Mesenteric fat pad (tissue), 1 donor: ENCODE results near the gene TTC38. TPM values are rescaled to one million over a fixed set of nuclear protein-coding genes. Genes with fewer than 3 reads are reported as not detected.
A peak's percentile ranks its signal among the peaks of the same experiment; 100 is the strongest.
"Not testable (repeated sequence)": the region's sequence is repeated elsewhere in the genome, so short reads cannot be mapped to it uniquely, and the experiment has no call there.

ENCODE experiments used
- DNase-seq: peaks from one replicate; pipeline ENCODE4 v3.0.0-alpha.2; 2020; ENCODE audit warnings: low spot score
- total RNA-seq: library from RNA; stranded (reverse); fragmentation: NEBNext Ultra II Directional; extraction: Animal tissue kit (Norgen Biotek cat#: 25700); gene quantifications from one replicate; pipeline ENCODE4 v1.2.1, GENCODE V29; 2021
- donor health status: DM: yes; HTN: yes; CAD: no.

TTC38 gene
- total RNA-seq, 1 donor from 2014 or later: 39.4 TPM

DNA sequence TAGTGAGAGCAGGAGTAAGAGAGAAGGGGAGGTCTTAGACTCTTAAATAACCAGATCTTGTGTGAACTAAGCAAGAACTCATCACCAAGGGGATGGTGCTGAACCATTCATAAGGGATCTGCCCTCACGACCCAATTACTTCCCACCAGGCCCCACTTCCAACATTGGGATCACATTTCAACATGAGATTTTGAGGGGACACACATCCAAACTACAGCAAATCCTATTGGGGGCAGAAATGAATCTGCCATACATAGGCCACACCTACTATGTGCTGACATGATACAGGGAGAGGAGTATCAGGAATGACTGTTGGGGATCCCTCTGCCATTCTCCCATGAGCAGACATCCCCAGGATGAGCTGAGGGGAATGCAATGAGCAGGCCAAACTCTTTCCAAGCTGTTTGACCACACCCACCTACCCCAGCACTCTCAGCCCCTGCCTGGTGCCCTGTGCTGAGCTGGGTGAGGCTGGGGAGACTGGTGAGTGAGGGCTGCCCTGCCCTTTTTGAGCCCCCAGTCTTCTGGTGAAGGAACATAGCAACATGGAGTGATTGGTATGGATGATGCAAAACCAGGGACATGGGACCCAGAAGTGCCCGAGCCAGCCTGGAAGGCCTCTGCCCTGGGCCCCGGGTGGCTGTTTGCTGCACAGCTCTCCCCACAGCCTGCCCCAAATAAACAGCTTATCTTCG is 27.6 kb downstream of the TTC38 start:
- no peak for DNase-seq

DNA sequence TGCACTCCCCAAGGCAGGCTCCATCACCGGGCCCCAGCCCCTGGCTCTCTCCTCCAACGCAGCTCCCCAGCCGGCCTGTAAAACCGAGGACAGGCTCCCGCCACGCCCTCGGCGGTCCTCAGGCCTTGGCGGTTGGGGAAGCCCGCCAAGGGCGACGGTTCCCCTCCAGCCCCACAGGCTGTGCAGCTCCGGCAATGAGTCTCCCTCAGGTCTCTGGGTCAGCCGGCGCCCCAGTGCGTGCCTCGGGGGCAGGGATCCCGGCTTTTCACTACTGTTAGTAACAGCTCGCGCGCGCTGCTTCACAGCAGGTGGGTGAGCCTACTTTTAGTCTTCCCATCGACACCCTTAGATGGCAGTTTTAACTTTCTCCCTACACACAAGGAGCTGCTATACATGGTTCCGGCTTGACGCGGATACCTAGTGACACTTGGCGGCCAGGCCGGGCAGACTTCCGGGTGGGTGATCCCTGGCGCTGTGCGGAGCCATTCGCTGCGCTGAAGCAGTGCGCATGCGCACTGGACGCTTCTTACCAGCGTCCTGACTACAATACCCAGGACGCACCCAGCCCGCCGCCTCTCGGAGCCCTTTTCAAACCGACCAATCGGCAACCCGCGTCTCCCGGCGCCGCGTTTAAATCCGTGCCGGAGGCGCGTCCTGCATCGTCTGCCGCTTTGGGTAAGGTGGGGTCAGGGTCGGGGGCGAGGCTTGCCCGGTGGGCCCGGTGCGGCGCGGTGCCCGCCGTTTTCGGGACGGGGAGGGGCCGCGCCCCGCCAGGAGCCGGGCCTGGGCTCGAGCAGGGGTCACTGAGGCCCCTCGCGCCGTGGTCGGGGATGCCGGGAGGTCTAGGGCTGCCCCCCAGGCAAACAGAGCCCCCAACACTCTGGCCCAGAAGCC is 28.7 kb downstream of the TTC38 start, which contains the start of gene GTSE1:
Gene GTSE1 (plus strand): TSS at position 614 of the 894 bp plus-strand sequence. CDS start 531 bp downstream, outside the sequence.
- DNase-seq: peak; percentile 99

DNA sequence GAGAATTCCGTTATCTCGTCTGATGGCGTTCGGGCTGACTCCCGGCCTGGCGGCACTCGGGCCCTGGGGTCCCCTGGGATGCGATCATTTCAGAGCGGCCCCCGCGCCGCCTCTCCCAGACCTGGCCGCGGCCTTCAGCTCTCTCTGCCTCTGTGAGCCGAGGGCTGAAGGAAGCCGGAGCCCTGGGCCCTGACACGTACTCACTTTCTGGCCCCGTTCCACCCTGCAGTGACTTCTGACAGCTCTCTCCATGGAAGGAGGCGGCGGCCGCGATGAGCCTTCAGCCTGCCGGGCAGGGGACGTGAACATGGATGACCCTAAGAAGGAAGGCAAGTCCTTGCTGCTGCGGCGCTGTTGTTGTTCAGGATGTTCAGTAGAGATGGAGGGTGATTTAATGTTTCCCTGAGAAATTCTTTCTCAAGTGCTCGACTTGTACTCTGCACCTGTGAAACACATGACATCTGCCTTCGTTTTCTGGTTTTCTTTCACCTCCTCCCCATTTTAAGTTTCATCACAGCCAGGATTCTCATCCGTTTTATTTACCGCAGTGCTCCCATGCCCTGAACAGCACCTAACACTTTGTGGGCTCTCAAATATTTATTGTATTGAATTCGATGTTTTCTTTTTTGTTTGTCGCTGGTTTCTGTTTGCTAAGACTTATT is 29.5 kb downstream of the TTC38 start:
- no peak for DNase-seq

GRCh38 chr22:46299101-46299500 is 31.3 kb downstream of the TTC38 start:
- DNase-seq: no peak

- DNase-seq: no peak
Observed at GRCh38 chr22:46300491-46300890, 32.7 kb downstream of the TTC38 start.

DNA sequence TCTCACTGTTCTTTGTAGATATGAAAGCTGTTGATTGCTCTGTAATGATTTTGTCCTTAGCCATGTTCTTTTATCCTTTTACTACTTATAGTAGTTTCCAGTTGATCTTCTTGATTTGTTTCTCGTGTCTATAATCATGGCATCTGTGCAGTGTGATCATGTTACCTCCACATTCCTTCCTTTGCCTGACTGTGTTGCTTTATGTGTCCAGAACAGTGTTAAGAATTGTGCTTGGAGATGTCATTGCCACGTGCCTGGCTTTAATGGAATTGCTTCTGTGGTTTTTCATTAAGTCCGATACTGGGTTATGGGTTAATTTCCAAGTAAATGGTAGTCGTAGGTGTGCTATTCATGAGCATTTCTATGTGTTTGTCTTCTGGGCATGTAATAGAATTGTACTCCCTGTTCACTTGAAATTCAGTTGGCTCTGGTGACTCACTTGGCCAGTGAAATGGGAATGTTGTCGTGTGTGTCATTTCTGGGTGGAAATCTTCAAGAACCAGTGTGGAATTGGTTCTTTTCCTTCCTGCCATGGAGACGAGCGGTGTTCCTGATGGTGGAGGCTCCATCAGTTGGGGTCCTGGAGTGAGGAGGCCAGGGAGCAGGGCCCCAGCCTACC is 35.6 kb downstream of the TTC38 start:
- no peak for DNase-seq

DNA sequence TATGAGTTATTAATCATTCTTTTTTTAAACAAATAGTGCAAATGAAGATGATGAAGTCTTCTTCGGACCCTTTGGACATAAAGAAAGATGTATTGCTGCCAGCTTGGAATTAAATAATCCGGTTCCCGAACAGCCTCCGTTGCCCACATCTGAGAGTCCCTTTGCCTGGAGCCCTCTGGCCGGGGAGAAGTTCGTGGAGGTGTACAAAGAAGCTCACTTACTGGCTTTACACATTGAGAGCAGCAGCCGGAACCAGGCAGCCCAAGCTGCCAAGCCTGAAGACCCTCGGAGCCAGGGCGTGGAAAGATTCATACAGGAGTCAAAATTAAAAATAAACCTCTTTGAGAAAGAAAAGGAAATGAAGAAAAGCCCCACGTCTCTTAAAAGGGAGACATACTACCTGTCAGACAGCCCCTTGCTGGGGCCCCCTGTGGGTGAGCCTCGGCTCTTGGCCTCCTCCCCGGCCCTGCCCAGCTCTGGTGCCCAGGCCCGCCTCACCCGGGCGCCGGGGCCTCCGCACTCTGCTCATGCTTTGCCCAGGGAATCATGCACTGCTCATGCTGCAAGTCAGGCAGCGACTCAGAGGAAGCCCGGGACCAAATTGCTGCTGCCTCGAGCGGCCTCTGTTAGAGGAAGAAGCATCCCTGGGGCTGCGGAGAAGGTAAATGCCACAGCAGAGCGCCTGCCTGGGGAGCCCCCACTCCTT is 40.6 kb downstream of the TTC38 start:
- DNase-seq: no peak

GRCh38 chr22:46309526-46310085 is 41.8 kb downstream of the TTC38 start:
- no peak for DNase-seq

GRCh38 chr22:46312056-46312455 is 44.2 kb downstream of the TTC38 start:
- no peak for DNase-seq

DNA sequence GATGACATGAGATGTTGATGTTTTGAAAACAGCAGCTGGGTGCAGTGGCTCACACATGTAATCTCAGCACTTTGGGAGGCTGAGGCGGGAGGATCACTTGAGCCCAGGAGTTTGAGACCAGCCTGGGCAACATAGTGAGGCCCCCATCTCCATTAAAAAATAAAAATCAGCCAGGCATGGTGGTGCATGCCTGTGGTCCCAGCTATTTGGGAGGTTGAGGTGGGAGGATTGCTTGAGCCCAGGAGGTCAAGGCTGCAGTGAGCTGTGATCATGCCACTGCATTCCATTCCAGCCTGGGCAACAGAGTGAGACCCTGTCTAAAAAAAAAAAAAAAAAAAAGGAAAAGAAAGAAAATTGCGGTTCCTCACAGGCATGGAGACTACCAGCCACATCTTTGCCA is 45.0 kb downstream of the TTC38 start:
- not testable (repeated sequence) for DNase-seq

DNA sequence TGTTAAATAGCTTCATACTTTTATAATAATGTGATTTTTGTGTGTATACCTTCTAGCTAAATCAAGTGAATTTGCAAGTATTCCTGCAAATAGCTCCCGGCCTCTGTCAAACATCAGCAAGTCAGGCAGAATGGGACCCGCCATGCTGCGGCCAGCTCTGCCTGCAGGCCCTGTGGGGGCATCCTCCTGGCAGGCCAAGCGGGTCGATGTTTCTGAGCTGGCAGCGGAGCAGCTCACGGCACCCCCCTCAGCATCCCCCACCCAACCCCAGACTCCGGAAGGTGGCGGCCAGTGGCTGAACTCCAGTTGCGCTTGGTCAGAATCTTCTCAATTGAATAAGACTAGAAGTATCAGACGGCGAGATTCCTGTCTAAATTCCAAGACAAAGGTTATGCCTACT is 48.2 kb downstream of the TTC38 start:
- DNase-seq: no peak

DNA sequence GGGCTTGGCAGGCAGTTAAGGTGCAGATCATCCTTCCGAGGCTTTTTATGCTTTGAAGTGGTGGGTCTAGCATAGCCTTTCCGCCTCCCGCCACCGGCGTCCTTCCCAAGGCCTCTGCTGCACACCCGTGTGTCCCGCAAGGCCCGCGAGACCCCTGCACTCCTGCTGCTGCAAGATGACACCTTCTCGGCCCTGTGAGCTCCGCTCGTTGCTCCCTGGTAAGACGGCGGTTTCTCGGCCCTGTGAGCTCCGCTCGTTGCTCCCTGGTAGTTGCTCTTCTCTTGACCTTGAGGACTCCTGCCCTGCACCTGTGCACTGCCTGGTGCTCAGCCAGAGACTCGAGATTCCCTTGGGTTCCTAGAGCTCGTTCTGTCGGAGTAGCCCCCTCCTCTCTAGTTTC is 49.8 kb downstream of the TTC38 start:
- no peak for DNase-seq

- no peak for DNase-seq
Observed at GRCh38 chr22:46318576-46318975, 50.8 kb downstream of the TTC38 start.

- no peak for DNase-seq
Observed at GRCh38 chr22:46319319-46319718, 51.5 kb downstream of the TTC38 start.

DNA sequence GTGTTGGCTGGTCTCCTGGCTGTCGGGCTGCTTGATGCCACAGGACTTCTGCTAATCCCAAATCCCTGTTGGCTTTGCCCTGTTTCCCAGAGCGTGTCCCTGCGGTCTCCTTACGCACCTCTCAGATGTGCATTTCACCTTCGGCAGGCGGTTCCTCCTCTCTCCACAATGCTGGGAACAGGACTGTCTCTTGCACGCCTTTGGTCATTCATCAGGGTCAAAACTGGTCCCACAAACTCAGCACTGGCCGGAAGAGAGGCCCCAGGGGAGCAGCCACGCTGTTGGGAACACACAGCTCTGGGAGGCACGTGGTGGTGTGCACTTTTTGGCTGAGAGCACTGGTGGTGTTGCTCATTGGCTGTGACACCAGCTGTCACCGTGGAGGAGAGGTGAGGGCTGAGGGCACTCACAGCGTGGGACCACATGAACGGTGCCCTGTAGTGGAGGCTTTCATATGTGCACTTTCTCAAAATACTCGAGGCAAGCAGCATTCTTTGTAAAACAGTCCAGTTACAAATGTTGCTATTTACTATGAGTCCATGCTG is 52.4 kb downstream of the TTC38 start:
- DNase-seq: no peak

GRCh38 chr22:46320716-46321386 is 53.0 kb downstream of the TTC38 start:
- DNase-seq: no peak

DNA sequence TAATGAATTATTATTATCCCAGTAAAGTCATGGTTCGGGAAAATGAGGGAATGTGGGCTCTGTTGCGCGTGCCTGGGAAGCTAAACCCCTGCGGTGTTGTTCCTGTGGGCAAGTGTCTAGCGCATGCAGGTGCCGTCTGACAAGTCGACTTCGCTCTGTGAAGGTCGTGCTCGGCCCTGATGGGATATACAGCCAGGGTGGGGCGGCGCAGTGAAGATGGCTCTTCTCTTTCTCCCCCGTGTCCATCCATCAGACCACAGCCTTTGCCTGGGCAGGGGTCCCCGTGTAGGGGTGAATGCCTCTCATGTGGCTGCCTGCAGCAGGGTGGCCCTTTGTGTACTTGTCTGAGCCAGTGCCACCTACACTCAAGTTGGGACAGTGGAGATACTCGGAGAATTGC is 54.9 kb downstream of the TTC38 start:
- no peak for DNase-seq

GRCh38 chr22:46323162-46323561 is 55.4 kb downstream of the TTC38 start:
- DNase-seq: no peak

- DNase-seq: no peak
Observed at GRCh38 chr22:46326066-46326680, 58.4 kb downstream of the TTC38 start.
